HG03558 (cell line): ENCODE results near the gene CSMD2.
"Not testable (repeated sequence)": the region's sequence is repeated elsewhere in the genome, so short reads cannot be mapped to it uniquely, and the experiment has no call there.

ENCODE experiments used
- ATAC-seq: cut with Tn5 transposase; IDR thresholded peaks from one replicate; pipeline ENCODE4 v1.9.1; 2021; ENCODE audit warnings: moderate number of reproducible peaks; ENCODE audit not compliant: unreplicated experiment; ENCODE audit errors: extremely low read depth

Gene CSMD2

DNA sequence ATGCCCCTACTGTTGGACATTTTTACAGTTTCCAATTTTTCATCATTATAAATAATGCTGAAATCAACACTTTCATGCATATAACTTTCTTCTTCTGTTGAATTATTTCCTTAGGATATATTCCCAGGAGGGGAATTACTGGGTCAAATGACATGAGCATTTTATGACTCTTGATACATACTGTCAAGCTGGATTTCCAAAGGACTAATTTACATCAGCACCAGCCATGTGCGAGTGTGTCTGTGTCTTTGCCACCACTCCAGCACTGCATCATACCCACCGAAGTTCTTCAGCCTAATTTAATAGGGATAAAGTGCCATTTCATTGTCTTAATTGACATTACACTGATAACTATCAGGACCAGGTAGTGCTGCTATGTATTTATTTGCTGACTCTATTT, 146.7 kb downstream of the CSMD2 start:
- ATAC-seq, result no peak

DNA sequence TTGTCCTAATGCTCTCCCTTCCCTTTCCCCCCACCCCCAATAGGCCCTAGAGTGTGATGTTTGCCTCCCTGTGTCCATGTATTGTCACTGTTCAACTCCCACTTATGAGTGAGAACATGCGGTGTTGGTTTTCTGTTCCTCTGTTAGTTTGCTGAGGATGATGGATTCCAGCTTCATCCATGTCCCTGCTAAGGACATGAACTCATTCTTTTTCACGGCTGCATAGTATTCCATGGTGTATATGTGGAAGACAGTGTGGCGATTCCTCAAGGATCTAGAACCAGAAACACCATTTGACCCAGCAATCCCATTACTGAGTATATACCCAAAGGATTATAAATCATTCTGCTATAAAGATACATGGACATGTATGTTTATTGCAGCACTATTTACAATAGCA, 148.7 kb downstream of the CSMD2 start:
- ATAC-seq, result not testable (repeated sequence)

DNA sequence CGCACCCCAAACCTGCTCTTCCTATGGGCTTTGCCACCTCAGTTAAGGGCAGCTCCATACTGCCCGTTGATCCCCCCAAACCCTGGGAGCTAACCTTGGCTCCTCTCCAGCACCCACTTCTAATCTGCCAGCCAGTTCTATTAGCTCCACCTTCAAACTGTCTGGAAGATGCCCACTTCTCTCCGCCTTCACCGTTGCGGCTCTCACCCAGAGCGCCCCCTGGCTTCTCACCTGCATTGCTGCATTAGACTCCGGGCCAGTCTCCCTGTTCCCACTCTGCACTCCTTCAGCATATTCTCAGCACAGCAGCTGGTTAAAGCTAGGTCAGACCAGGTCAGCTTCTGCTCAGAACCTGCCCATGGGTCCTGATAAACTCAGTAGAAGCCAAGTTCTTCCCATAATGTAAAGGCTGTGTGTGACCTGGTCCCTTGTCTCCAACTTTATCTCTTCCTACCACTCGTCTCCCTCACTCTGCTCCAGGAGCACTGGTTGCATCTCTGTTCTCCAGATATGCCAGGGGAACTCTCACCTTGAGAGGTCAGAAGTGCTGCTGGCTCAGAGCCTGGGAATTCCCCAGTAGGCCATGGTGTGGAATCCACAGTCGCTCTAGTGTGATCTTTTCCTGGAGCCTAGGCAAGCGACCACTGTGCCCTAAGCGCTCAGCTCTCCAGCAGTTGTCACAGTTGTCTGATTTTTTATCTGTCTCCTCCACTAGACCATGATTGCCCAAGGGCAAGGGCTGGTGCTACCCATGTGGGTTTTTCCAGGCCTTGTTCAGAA, 150.9 kb downstream of the CSMD2 start:
- ATAC-seq, result no peak

DNA sequence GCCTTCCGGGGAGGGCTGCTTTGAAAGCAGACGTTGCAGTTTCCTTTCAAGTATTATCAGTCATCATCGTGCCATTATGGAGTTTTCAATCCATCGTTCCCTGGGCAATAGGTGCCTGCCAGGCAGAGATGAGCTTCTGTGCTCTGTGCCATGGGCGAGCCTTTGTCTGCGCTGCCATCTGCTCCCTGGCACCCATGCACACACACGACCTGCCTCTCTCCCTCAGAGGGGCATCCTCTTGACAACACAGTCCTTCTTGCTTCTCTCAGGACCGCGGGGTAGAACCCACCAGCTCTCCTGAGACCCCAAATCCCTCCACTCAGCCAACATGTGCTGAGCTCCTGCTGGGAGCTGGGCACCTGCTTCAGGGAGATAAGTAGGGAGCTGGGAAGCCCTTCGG, 151.9 kb downstream of the CSMD2 start:
- no peak for ATAC-seq

DNA sequence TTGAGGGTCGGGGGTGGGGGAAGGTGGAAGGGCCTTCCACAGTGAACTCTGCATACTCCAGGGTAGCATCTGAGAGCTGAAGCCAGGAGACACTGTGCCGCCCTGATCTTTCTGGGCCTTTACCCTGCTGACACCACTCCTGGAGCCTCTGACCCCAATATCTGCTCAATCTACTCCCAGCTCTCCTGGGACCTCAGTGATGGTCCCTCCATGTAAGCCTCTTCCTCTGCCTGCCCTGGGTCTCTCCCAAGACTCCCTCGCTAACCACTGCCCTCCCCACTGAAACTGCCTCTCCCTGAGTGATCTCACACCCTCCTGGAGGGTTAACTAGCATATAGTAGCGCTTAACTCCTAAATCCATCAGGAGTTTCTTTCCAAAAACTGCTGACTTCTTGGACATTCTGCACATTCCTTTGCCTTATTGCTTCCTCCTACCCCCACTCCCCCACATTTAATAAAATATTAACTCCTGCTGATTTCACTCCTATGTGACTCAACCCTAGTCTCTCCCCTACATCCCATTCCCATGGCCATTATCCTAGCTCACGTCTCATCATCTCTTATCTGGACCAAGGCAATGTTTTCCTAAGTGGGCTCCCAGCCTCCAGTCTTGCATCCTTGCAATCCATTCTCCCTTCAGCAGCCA, 155.6 kb downstream of the CSMD2 start:
- no peak for ATAC-seq

DNA sequence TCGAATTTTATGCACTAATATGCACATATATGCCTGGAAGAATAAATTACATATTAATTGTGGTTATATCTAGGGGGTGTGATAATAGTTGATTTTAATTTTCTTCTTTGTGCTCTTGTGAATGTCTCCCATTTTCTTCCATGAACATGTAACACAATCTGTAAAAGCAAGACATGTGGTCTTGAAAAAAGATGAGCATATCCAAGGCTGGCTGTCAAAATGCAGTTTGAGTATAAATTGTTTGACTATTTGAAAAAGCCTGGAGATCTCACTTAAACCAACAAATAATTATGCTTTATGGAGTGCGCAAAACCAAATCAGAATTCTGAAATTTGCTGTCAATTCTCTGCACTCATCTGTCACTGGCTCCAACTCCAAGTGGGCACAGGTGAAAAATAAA, 157.3 kb downstream of the CSMD2 start:
- no peak for ATAC-seq

DNA sequence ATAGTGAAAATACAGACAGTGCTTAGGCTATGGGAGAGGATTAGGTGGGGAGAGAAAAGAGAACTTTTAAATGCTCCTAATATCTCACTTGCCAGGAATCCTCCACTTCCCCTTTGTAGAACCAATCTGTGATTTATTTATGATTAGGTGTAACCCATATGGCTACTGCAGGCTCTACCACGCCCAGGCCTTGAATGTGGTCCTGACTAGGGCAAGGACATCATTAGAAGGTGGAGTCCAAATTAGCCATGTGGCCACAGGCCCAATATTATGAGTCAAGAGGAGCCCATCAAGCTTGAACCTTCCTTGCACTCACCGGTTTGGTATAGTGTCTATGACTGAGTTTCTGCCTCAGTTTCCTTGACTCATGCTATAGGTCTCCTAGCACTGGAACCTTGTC, 159.7 kb downstream of the CSMD2 start:
- ATAC-seq, result no peak

DNA sequence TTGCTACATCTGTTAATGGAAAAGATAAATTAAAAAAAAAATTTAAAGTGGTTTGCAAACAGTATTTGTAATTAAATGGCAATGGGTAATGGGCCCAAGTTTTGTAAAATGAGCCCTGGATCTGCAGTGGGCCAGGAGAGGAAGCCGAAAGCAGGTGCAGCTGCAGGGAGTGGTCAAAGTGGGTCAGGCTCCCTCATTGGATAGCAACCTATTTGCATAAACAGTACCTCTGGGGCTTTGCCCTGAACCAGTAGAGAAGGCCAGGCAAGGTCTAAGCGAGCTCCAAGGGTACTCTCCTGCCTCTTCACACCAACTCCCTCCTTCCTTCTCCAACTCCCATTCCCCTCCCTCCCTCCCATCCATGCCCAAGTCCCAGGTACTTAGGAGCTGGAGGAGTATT, 162.2 kb downstream of the CSMD2 start:
- no peak for ATAC-seq

DNA sequence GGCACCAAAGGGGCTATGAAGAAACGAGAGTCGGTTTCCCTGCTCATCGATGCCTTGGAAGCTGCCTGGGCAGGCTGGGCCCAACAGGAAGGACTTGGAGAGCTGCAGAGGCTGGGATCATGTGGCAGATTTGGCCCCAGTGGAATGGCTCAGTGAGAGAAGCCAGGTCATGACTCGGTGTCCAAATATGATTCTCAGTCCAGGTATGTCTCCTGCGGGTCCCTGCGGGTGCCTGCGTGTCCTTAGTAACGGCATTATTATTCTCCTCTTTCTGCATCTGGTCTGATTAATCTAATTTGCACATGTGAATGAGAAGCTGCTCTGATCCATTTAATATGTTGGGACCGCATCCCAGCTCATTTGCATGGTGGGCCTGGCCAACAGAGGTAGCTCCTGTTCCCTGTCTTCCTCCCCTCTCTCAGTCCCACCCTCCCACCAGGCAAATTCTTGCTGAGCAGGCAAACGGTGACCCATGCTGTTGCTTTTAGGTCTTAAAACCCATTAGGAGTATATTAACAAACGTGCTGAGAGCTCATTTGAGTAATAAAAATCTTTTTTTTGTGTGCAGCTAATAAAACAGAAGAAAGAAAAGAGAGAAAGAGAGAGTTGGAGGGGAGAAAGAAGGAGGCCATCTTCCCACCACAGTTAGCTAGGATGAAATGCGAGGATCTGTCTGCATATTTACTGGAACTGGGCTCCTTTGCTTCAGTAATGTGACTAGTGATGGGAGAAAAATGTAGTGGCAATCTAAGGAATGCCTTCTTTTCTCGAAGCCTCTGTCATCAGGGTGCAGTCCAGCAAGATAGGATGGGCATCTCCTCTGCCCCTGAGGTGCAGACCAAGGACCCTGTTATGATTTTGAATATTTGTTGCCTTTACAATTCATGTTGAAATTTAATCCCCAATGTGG, 167.6 kb downstream of the CSMD2 start:
- ATAC-seq, result no peak

DNA sequence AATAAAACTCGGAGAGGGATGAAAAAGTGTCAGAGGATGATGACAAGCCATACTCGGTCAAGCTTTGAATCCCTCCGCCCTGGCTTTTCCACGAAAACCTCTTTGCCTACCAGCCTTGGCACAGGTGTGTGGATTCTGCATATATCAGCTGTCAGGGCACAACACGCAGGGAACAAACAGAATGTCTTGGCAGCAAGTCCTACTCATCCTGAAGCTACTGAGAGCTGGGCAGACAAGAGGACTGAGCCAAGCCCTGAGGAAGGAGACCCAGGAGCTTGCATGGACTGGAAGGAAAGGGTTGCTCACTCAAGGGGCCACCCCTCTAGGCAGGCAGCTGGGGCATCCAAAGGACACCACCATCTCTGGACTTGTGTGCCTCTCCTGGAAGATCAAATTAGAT, 168.7 kb downstream of the CSMD2 start:
- ATAC-seq, result no peak

DNA sequence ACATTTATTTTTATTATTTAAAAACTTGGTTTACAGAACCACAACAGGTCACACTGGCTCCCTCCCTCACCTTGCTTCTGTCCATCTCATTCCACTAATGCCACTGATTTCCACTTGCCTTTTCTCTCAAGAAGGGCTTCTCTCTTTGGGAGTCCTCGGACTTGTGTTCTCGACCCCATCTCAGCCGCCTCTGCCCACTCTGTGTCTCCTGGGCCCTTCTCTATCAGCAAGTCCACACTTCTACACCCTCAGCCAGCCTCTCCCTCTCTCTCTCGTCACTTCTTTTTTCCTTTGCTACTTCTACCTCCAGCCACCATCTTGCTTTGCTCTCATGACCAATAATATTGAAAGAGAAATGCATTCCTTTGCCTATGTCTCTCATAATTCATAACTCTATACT, 171.7 kb downstream of the CSMD2 start:
- ATAC-seq, result no peak

DNA sequence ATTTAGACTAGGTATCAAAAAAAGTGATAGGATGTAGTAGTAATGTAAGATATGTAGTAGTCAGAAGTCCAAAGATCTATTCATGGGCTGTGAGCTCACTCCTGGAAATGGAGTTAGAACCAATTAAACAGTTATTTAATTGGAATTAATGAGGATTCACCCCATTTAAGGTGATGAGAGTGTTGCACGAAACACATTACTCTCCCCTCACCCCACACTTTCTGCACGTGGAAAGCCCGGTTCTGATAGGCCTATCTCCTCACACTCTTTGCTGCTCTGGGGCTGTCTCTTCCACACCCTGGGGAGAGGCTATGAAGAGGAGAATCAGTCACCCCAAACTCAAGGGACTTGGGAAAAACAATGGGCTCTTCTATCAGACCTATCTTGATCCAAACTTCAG, 174.7 kb downstream of the CSMD2 start:
- no peak for ATAC-seq

DNA sequence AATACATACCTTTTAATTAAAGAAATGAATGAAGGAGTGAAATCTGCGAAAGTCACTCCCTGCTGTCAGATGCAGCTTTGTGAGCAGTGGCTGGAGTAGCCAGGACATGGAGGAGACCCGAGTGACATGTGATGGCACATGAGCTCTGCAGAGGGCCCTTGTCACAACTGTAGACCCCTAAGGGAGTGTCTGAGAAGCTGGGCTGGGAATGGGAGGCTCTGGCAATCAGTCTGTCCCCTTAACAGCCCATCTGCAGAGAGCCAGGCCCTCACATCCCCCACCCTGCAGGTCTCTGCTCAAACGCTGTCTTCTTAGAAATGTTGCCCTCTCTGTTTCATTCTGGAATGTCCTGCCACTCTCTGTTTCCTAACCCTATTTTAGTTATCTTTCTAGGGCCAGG, 176.9 kb downstream of the CSMD2 start:
- ATAC-seq, result no peak

DNA sequence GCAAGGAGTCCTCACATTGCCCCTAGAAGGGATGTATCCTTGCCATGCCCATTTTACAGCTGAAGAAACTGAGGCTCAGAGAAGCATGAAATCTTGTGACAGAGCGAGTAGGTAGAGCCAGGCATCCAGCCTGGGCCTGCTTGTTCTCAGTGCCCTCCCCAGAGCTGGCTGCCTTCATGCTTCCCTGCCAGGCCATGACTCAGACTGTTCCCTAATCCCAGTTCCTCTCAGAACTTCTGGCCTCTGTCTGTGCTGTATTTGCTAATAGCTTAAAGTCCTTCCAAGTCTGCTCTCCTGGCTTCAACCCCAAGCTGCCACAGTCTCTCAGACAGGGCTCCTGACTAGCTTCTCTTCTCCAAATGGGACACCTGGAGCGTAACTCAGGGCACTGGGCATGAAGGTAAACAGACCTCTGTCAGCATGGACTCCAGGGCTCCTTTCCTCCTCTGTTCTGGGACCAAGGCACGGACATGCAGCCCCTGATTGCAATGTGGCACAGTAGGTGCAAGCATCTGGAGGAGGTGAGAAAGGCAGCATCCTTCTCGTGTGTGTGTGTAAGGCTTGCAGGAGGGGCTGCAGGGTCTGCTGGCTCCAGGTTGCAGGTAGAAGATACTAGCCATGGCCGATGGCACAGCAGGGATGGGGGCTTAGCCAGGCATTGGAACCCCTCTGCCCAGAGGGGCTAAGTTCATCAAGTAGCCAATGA, 178.5 kb downstream of the CSMD2 start:
- ATAC-seq, result no peak

DNA sequence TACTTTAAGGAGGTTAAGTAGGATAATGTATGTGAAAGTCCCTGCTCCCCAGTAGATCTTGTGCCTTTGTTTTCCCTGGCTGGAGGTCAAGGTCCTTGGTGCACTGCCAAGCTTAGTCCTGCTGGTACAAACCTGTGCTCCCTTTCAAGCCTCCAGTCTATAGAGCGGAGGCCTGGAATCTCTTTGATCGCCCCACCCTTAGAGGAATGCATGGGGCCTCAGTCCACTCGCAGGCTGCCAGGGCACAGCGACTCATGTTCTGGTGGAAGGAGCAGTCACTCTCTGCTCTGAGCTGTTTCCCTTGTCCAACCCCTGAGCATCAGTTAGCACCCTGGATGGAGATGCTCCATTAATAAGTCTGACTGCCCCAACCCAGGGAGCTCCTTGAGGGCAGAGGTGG, 179.4 kb downstream of the CSMD2 start:
- ATAC-seq, result no peak

DNA sequence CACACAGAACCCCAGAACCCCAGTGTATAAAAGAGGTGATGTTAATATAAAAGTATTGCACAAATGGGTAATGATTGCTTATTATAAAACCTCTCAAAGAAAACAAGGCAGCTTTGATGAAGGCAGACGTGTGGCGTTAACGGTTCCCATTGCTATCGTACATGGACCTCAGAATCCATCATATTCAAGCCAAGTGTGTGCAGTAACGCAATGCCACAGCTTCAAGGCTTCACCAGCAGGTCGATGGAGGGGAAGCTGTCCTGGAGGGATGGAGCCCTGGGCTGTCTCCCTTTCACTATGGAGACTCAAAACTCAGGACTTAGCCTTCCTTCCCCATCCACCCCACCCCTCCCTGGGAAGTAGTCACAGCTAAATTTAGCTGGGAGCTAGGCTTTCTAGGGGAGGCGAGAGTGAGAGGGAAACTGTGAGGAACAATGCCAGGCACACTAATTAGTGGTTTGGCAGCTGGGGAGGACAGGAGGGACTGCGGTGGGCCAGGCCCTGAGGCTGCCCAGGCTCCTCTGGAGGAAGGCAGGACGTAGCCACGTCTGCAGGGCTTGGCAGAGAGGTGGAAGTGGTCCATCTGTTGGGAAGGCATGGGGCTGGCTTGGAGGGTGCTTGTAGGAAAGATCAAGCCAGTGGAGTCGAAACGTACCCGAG, 180.0 kb downstream of the CSMD2 start:
- no peak for ATAC-seq

DNA sequence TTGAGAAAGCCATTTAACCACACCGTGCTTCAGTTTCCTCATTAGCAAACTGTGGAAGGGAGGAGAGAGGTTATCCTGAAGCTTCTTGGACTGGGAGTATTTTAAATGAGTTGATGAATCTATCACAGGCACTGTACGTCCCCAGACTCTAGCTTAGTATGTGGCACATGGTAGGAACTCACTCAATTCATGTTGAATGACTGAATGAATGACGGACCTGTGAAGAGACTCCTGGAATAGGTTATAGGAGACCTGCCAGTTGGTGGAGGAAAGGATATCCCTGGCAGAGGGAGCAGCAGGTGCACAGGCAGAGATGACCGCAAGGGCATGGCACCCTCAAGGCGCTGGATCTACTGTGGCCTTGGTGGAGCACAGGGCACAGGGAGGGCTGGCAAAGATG, 182.6 kb downstream of the CSMD2 start:
- no peak for ATAC-seq

DNA sequence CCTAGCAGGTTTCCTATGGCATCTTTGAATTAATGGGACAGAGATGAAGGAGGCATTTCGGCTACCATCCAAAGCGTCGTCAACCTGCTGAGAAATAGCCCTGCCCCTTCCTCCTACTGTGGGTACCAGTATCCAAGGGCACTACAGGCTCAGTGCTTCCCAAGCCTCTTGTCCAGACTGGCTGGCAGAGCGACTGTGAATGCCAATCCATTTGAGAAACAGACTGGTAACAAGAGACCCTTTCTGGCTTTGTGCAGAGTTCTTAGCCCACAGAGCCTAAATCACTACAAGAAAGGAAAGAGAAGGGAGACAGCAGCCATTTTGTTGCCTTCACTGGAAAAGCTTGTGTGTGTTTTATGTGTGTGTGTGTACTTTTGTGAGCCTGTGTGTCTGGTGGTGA, 185.7 kb downstream of the CSMD2 start:
- ATAC-seq, result no peak

DNA sequence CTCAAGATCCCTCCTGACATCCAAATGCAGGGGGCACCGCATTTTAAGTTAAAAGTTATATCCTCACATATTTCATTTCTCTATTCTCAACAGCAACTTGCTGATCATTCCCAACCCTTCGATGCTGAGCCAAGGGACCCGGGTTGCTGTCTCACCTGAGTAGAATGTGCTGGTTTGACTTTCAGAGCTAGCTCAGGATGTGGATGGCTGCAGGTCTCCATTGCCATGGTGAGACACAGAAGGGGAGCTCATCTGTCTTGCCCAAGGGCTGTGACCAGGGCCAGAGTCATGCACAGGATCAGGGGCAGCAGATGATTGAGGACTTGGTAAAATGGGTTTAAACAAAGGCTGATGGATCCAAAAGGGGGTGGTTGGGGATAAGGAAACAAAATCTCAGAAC, 189.1 kb downstream of the CSMD2 start:
- no peak for ATAC-seq
